ENCODE measurements around the gene FAM9A. TPM values are rescaled to one million over a fixed set of nuclear protein-coding genes. Genes with fewer than 3 reads are reported as not detected.

Gene FAM9A
- total RNA-seq, 3 donors from 2014 or later = not detected

DNA sequence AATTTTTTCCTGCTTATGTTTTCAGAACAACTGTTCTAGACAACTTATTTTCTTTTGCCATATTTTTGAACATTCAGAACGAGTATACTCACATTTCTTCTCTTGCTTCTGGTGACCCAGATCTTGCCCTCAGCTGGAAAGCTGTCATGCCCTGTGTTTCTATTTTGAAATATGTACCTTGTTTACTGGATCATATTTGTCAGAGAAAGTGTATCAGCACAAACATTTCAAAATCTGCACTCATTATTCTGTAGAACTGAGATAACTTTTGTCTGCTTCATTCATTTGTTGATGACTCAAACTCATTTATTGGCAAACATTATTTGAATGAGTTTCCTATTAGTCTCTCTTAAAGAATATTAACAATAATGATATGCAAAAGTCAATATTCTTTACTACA lies 46.2 kb upstream of the FAM9A start:
- no peak for ATAC-seq
- intact Hi-C loops (cut with DNase I, micrococcal nuclease) = no loop called here

DNA sequence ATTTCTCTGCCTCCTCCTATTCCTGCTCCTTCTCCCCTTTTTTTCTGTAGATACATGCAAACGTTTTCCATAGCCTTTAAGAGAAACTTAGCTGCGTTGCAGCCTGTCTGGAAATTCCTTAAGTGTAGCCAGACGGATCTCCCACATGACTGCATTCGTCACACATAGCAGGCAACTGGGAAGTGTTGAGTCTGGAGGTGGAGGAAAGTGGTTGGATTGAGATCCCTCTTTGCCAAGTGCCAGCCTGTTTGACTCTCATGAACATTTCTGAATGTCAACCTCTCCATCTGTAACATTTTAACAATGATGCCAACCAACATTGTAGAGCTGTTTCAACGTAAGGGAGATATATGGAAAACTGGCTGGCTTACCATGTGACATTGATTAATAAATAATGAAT lies 45.1 kb upstream of the FAM9A start:
- no peaks in the 10 kb centered on the region for H3K36me3 ChIP-seq (ENCODE audit: low read depth)
- ATAC-seq (no peak), DNase-seq (no peak)
- H3K4me3 ChIP-seq = no peak overlapping the region
- TF ChIP-seq, protein P1, sequence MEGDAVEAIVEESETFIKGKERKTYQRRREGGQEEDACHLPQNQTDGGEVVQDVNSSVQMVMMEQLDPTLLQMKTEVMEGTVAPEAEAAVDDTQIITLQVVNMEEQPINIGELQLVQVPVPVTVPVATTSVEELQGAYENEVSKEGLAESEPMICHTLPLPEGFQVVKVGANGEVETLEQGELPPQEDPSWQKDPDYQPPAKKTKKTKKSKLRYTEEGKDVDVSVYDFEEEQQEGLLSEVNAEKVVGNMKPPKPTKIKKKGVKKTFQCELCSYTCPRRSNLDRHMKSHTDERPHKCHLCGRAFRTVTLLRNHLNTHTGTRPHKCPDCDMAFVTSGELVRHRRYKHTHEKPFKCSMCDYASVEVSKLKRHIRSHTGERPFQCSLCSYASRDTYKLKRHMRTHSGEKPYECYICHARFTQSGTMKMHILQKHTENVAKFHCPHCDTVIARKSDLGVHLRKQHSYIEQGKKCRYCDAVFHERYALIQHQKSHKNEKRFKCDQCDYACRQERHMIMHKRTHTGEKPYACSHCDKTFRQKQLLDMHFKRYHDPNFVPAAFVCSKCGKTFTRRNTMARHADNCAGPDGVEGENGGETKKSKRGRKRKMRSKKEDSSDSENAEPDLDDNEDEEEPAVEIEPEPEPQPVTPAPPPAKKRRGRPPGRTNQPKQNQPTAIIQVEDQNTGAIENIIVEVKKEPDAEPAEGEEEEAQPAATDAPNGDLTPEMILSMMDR (IDR thresholded peaks at IDR 0.05) = no peak
- no peaks in the 10 kb centered on the region for H3K4me1 ChIP-seq (ENCODE audit: low read depth)
- no peaks in the 10 kb centered on the region for H3K9me3 ChIP-seq
- intact Hi-C loops (cut with DNase I, micrococcal nuclease) = no loop called here

More for the DNA sequence above, 46.2 kb upstream of the FAM9A start:
- no peak for DNase-seq
- H3K36me3 ChIP-seq (ENCODE audit: low read depth) = no peaks in the 10 kb centered on the region
- TF ChIP-seq, protein P1 (IDR thresholded peaks at IDR 0.05) = no peak
- H3K4me1 ChIP-seq (ENCODE audit: low read depth) = no peaks in the 10 kb centered on the region
- no peak overlapping the region for H3K4me3 ChIP-seq
- no peaks in the 10 kb centered on the region for H3K9me3 ChIP-seq

DNA sequence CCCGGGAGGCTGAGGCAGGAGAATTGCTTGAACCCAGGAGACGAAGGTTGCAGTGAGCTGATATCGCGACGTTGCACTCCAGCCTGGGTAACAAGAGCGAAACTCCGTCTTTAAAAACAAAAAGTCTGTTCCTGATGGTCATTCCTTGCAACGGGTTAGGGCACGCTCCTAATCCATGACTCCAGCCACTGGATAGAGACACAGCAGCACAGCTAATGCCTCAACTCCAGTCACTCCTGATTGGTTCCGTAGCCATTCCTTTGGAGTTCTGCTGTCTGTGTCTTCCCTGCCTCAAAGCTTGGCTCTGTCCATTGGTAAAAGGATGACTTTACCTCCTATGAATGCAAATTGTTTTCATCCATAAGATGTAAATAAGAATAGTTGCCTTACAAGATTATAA lies 44.3 kb upstream of the FAM9A start:
- Histone ChIP-seq H3K4me1 (ENCODE audit: low read depth) (no peaks in the 10 kb centered on the region), H3K9me3 (no peaks in the 10 kb centered on the region), H3K36me3 (ENCODE audit: low read depth) (no peaks in the 10 kb centered on the region), H3K4me3 (no peak overlapping the region)
- TF ChIP-seq, protein P1 (IDR thresholded peaks at IDR 0.05) = no peak
- DNase-seq = no peak
- intact Hi-C loops (cut with DNase I, micrococcal nuclease) = no loop called here
- no peak for ATAC-seq

DNA sequence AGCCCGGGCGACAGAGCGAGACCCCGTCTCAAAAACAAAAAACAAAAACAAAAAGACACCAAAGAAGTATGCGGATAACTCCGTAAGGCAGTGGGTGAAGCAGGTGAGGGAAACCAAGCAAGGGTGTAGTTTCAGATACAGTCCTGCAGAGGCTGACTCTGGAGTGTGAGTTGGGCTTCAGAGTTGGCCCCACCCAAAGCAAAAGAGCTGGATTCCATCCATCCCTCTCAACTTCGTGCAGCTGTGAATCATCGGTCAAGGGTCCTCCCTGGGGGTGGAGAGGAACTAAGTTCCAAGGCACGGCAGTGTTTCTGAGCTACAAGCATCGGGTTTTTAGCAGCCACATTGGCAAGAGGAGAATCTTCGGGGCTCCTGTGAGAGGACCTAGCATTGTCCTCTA lies 43.9 kb upstream of the FAM9A start:
- Histone ChIP-seq H3K9me3 (no peaks in the 10 kb centered on the region), H3K4me3 (no peak overlapping the region), H3K4me1 (ENCODE audit: low read depth) (no peaks in the 10 kb centered on the region), H3K36me3 (ENCODE audit: low read depth) (no peaks in the 10 kb centered on the region)
- intact Hi-C loops (cut with DNase I, micrococcal nuclease) = no loop called here
- DNase-seq = no peak
- no peak for ATAC-seq
- TF ChIP-seq, protein P1 (IDR thresholded peaks at IDR 0.05) = no peak

DNA sequence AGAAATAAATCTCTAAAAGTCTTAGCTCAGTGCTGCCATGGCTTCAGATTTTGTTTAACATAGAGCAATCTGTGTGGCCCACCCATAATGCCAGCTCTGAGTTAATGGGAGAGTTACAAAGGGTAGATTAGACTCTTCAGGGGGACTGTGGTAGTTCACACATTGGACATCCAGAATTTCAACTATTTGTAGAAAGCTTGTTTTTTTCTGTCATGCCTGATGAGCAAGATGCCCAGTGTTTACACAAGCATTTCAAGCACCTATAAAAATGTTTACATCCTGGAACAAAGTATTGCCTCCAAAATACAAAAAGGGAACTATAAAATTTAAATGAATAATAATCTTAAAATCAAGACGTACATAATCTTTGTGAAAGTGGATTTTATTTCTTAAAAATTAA lies 43.0 kb upstream of the FAM9A start:
- no peak for DNase-seq
- no peak for ATAC-seq
- H3K36me3 ChIP-seq (ENCODE audit: low read depth) = no peaks in the 10 kb centered on the region
- TF ChIP-seq, protein P1 (IDR thresholded peaks at IDR 0.05) = no peak
- no peak overlapping the region for H3K4me3 ChIP-seq
- no peaks in the 10 kb centered on the region for H3K9me3 ChIP-seq
- no peaks in the 10 kb centered on the region for H3K4me1 ChIP-seq (ENCODE audit: low read depth)
- intact Hi-C loops (cut with DNase I, micrococcal nuclease) = no loop called here

DNA sequence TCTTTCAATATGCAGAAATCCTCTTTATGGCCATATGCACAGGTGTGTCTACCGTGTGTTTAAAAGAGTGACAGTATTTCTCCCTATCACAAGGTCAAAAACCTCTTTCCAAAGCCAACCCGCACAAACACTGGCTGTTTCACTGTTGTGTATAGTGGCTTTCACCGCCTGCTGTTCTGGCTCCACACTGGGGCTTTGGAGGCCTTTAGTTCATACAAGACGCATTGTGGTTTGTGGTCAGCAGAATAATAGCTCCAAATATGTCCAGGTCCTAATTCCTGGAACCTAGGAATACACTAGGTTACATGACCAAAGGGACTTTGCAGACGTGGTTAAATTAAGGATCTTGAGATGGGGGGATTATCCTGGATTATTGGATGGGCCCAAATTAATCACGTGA lies 40.7 kb upstream of the FAM9A start:
- ATAC-seq = no peak
- intact Hi-C loops (cut with DNase I, micrococcal nuclease) = no loop called here
- no peaks in the 10 kb centered on the region for H3K4me1 ChIP-seq (ENCODE audit: low read depth)
- TF ChIP-seq, protein P1 (IDR thresholded peaks at IDR 0.05) = no peak
- no peak overlapping the region for H3K4me3 ChIP-seq
- H3K9me3 ChIP-seq = no peaks in the 10 kb centered on the region
- no peak for DNase-seq
- no peaks in the 10 kb centered on the region for H3K36me3 ChIP-seq (ENCODE audit: low read depth)
